ENCODE measurements around the gene MYL5.

GRCh38 chr4:683247-683897 is 9.0 kb downstream of the MYL5 start:
- TF ChIP-seq POLR2A (IDR thresholded peaks at IDR 0.05), result no peak
- TF ChIP-seq CTCF (IDR thresholded peaks at IDR 0.05), result no peak

Measured in tibial nerve (tissue), 3 donors.